GM12801 (cell line): Measurements from ENCODE around the gene TLCD1.

Experiments used
- TF ChIP-seq, protein P1 (sequence below): IDR thresholded peaks from one replicate; pipeline ENCODE4 v1.5.1; 2011; ENCODE audit warnings: control low read depth; ENCODE audit not compliant: insufficient read length; ENCODE audit errors: extremely low read depth

The TLCD1 gene

DNA sequence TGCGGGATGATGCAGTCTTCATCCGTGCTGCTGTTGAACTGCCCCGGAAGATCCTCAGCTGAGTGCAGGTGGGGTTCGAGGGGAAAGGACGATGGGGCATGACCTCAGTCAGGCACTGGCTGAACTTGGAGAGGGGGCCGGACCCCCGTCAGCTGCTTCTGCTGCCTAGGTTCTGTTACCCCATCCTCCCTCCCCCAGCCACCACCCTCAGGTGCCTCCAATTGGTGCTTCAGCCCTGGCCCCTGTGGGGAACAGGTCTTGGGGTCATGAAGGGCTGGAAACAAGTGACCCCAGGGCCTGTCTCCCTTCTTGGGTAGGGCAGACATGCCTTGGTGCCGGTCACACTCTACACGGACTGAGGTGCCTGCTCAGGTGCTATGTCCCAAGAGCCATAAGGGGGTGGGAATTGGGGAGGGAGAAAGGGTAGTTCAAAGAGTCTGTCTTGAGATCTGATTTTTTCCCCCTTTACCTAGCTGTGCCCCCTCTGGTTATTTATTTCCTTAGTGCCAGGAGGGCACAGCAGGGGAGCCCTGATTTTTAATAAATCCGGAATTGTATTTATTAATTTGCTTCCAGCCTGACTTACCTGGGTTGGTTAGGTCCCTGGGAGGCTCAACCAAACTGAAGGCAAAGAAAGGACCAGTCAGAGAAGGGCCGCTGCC is 23.6 kb upstream of the TLCD1 start:
- TF ChIP-seq, protein P1, sequence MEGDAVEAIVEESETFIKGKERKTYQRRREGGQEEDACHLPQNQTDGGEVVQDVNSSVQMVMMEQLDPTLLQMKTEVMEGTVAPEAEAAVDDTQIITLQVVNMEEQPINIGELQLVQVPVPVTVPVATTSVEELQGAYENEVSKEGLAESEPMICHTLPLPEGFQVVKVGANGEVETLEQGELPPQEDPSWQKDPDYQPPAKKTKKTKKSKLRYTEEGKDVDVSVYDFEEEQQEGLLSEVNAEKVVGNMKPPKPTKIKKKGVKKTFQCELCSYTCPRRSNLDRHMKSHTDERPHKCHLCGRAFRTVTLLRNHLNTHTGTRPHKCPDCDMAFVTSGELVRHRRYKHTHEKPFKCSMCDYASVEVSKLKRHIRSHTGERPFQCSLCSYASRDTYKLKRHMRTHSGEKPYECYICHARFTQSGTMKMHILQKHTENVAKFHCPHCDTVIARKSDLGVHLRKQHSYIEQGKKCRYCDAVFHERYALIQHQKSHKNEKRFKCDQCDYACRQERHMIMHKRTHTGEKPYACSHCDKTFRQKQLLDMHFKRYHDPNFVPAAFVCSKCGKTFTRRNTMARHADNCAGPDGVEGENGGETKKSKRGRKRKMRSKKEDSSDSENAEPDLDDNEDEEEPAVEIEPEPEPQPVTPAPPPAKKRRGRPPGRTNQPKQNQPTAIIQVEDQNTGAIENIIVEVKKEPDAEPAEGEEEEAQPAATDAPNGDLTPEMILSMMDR: no peak

DNA sequence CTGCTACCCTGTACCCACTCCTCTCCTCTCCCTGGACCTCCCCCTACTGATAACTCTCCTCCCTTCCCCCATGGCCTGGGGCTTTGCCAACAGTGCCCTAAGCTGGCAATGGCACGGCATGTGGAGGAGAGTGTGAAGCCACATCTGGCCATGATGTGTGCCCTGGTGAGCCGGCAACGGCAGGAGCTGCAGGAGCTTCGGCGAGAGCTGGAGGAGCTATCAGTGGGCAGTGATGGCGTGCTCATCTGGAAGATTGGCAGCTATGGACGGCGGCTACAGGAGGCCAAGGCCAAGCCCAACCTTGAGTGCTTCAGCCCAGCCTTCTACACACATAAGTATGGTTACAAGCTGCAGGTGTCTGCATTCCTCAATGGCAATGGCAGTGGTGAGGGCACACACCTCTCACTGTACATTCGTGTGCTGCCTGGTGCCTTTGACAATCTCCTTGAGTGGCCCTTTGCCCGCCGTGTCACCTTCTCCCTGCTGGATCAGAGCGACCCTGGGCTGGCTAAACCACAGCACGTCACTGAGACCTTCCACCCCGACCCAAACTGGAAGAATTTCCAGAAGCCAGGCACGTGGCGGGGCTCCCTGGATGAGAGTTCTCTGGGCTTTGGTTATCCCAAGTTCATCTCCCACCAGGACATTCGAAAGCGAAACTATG is 23.0 kb upstream of the TLCD1 start:
- TF ChIP-seq, protein P1: no peak

DNA sequence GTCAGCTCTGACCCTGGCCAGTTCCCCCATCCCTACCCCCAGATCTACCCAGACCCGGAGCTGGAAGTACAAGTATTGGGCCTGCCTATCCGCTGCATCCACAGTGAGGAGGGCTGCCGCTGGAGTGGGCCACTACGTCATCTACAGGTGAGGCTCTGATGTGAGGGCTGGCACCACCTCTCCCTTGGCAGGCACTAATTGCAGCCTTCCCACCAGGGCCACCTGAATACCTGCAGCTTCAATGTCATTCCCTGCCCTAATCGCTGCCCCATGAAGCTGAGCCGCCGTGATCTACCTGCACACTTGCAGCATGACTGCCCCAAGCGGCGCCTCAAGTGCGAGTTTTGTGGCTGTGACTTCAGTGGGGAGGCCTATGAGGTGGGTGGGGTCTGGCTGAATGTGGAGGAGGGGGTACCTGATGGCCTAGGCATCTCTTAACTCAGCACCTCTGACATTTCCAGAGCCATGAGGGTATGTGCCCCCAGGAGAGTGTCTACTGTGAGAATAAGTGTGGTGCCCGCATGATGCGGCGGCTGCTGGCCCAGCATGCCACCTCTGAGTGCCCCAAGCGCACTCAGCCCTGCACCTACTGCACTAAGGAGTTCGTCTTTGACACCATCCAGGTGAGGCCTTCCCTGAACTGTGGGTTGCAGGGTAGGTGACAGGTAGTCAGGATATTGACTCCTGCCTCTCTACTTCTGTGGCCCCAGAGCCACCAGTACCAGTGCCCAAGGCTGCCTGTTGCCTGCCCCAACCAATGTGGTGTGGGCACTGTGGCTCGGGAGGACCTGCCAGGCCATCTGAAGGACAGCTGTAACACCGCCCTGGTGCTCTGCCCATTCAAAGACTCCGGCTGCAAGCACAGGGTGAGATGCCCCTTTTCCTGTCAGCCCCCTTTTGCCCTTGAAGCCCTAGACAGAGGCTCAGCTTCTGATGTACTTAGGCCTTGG is 22.0 kb upstream of the TLCD1 start:
- TF ChIP-seq, protein P1: no peak

DNA sequence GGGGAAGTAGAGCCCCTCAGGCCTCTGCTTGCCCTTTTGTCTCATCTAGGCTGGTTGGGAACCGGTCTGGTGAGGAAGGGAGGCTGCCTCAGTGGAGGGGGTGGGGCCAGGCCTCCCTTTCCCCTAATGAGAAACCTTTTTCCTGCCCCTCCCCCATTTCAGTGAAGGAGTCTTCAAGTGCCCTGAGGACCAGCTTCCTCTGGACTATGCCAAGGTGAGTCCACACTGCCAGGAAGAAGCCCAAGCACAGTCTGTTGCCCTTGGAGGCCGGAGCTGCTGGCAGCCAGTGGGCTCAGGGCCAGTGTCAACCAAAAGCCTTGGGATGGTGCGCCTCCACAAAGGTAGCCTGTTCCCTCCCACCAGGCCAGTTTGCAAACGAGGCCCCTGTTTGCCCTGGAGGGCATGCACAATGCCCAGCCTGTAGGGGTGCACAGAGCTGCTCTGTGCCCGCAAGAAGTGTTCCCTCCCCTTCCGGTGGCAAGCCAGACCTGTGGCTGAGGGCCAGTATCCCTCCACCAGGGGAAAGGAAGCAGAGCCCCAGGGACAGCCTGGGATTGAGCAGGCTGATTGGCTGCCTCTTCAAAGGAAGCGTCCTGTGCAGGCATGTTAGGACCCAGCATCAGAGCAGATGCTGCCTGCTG is 21.1 kb upstream of the TLCD1 start:
- TF ChIP-seq, protein P1: no peak

DNA sequence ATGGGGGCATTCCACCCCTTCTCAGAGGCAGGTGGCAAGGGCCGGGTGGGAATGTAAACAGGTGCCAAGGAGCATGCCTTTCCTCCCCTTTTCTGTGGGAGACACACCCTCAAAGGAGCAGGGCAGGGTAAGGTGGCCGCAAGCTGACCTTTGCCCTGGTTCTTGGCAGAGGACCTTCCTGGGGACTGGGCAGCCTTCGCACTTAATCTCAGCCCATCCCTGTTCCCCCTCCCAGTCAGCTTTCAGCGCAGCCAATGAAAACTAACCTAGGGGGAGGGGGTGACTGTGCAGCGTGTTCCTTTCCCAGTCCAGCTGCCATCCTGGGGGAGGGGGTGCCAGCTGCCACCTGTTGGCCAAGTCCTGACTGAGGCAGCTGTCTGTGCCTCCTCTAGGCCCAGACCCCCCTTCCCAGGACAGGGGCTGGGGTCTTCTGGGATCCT is 20.6 kb upstream of the TLCD1 start:
- TF ChIP-seq, protein P1: no peak

DNA sequence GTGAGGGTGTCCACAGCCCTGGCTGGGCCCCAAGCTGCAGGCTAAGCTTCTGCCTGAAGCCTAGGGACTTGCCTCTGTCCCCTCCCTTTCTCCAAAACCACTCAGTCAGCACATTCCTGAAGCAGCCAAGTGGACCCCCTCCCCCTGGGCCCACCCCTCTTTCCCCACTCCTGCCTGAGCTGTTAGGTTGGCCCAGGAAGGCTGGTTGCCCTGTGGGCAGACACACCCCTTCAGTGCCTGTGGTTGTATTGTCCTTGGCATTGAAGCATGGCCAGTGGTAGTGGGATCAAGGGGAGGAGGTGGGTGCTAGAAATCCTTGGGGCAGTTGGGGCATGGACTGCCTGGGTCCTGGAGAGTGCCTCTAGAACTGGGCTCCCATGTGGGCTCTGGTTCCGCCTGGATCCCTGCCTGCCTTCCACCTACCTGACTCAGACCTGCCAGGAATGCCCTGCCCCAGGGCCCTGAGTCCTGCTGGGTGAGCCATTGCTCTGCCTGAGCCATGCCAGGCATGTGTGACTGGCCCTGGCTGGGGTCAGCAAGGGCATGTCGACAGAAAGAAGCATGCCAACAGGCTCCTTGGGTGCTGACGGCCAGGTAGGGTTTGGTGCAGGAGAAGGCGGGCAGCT is 19.9 kb upstream of the TLCD1 start:
- TF ChIP-seq, protein P1: no peak
